Mononuclear cell (primary cell): ENCODE measurements around the gene PGAM5. TPM values are rescaled to one million over a fixed set of nuclear protein-coding genes. Genes with fewer than 3 reads are reported as not detected.

Experiments used
- H3K27me3 ChIP-seq: 2 replicates; pipeline ENCODE4 v1.6.0; 2011; ENCODE audit warnings: low read length, control low read depth; ENCODE audit not compliant: insufficient read depth
- H3K4me1 ChIP-seq: 2 replicates; pipeline ENCODE4 v1.5.1; 2011; ENCODE audit warnings: mild to moderate bottlenecking, low read length, control low read depth; ENCODE audit not compliant: insufficient read depth
- H3K4me3 ChIP-seq: 2 replicates; pipeline ENCODE4 v1.5.1; 2011; ENCODE audit warnings: mild to moderate bottlenecking, low read length, moderate library complexity
- H3K9me3 ChIP-seq: 2 replicates; pipeline ENCODE4 v1.5.1; 2011; ENCODE audit warnings: low read depth, mild to moderate bottlenecking, control low read depth, low read length
- total RNA-seq: library from RNA; depleted of rRNA; stranded (reverse); fragments of >200 nt; gene quantifications from one replicate; pipeline ENCODE4 v1.2.3, GENCODE V29; 2012

PGAM5 gene
- total RNA-seq, 1 donor: 13.9 TPM

DNA sequence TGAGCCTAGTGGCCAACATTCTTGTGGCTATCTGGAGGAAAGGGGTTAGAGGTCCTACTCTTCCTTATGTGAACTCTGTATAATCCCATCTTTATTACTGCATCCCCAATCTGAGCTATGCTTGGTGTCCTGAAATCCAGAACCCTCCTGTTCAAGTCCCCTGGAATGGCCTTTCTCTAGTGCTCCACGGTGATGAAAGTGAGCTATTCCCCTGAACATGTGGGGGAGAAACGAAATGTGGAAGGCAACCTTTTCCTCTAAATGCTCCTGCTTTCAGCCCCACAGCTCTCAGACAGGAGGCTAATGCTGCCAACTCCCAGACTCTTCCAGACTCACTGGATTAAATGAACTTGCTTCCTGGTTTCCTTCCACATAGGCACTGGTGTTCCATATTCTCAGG, 2.5 kb upstream of the PGAM5 start:
- Histone ChIP-seq H3K4me1 (peaks cover 22% of the 10 kb centered on the region), H3K4me3 (no peak overlapping the region), H3K9me3 (no peaks in the 10 kb centered on the region), H3K27me3 (no peaks in the 10 kb centered on the region)

DNA sequence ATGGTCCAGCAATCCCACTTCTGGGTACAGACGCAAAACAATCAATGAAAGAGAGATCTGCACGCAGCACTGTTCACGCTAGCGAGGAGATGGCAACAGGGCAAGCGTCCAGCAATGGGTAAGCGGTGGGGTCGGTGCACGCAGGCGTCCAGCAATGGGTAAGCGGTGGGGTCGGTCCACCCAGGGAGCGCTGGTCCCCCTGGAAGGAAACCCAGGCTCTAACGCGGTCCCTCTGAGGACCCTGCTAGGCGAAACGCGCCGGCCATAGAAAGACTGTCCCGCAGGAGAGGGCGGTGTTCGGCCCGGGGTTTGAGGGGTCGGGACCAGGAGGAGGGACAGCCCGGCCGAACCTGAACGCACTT, 618 bp upstream of the PGAM5 start:
- Histone ChIP-seq H3K4me3 (peak overlapping the region; percentile 82), H3K9me3 (no peaks in the 10 kb centered on the region), H3K4me1 (peaks cover 22% of the 10 kb centered on the region), H3K27me3 (no peaks in the 10 kb centered on the region)

DNA sequence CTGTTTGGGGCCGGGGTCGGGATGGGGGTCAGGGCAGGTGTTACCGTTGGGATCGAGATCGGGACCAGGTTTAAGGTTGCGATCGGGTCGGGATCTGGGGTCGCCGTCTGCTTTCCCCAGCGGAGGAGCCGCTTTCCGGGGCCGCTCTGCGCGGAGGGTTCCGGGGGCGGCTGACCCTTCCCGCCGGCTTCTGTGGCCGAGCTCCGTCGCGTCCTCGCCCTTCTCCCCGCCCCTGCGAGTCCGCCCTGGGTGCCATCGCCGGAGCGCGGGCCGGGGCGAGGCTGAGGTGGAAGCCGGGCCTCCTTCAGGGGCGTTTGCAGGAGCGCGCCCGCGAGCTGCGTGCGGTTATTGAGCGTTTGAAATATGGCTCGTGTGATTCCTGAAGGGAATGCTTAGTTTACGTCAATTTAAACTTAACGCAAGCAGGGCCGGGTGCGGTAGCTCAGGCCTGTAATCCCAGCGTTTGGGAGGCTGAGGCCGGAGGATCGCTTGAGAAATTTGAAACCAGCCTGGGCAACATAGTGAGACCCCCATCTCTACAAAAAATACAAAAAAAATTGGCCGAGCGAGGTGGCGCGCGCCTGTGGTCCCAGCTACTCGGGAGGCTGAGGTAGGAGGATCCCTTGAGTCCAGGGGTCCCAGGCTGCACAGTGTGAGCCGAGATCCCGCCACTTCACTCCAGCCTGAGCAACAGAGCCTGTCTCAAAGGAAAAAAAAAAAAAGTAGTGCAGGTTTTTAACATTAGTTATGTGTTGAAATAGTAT, 620 bp downstream of the PGAM5 start:
- no peaks in the 10 kb centered on the region for H3K27me3 ChIP-seq
- H3K4me1 ChIP-seq: peaks cover 22% of the 10 kb centered on the region
- peak overlapping the region; percentile 82 for H3K4me3 ChIP-seq
- no peaks in the 10 kb centered on the region for H3K9me3 ChIP-seq

DNA sequence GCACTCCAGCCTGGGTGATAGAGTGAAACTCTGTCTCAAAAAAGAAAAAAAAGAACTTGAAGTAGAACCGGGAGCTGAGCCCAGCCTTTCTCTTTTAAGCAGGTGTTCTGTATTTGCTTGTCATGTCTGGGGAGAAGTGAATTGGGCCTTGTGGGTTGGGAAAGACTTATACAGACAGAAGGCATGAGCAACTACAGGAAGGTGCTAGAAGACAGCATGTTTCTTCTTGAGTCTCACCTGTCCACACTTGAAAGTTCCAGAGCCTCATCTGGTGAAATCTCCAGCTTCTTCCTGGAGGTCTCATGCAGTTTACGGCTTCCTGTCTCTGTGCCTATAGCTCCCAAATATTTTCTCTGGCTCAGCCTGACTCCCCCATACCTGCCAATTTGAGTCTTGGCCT, 2.5 kb downstream of the PGAM5 start:
- H3K4me3 ChIP-seq: no peak overlapping the region
- H3K27me3 ChIP-seq: no peaks in the 10 kb centered on the region
- H3K4me1 ChIP-seq: peaks cover 22% of the 10 kb centered on the region
- no peaks in the 10 kb centered on the region for H3K9me3 ChIP-seq

DNA sequence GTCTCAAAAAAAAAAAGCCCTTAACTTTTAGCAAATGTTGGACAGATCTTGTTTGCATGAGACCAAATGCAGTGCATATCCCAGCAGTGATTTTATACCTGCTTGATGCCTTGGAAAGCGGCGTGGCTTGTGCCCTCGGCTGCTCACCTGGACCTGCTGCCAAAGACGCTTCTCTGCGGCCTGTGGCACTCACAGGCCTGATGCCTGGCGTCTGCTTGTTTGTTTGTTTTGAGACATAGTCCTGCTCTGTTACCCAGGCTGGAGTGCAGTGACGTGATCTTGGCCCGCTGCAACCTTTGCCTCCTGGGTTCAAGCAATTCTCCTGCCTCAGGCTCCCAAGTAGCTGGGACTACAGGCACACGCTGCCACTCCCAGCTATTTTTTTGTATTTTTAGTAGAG, 5.2 kb downstream of the PGAM5 start:
- Histone ChIP-seq H3K9me3 (no peaks in the 10 kb centered on the region), H3K4me3 (no peak overlapping the region), H3K4me1 (peaks cover 14% of the 10 kb centered on the region), H3K27me3 (no peaks in the 10 kb centered on the region)

DNA sequence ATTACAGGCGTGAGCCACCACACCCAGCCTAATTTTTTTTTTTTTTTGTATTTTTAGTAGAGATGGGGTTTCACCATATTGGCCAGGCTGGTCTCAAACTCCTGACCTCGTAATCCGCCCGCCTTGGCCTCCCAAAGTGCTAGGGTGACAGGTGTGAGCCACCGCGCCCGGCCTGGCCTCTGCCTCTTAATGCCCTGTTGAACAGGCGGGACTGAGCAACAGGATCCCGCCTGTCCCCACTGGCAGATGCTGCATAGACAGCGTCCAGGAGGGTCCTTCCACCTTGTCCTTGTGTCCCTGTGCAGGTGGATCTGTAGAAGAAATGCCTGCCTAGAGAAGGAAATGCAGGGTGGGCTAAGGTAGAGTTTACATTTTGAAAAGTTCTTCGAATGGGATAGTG, 5.7 kb downstream of the PGAM5 start:
- Histone ChIP-seq H3K27me3 (no peaks in the 10 kb centered on the region), H3K4me3 (no peak overlapping the region)

DNA sequence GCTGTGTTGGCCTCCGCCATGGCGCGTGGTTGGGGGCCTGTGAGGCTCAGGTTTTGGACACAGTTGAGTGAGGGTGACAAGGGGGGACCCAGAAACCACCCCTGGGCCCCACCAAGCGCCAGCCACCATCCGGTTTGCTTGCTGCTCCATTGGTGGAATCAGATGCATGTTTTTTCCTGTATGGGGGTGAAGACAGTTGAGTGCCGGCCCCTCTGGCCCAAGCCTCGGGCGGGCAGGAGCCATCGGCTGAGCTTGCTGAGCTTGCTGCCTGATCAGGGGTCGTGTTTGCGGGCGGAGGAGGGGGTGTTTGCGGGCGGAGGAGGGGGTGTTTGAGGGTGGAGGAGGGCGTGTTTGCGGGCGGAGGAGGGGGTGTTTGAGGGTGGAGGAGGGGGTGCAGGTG, 6.4 kb downstream of the PGAM5 start:
- Histone ChIP-seq H3K27me3 (no peaks in the 10 kb centered on the region), H3K4me3 (no peak overlapping the region), H3K9me3 (no peaks in the 10 kb centered on the region), H3K4me1 (peaks cover 4% of the 10 kb centered on the region)

More for the DNA sequence above, 5.7 kb downstream of the PGAM5 start:
- Histone ChIP-seq H3K4me1 (peaks cover 11% of the 10 kb centered on the region), H3K9me3 (no peaks in the 10 kb centered on the region)

DNA sequence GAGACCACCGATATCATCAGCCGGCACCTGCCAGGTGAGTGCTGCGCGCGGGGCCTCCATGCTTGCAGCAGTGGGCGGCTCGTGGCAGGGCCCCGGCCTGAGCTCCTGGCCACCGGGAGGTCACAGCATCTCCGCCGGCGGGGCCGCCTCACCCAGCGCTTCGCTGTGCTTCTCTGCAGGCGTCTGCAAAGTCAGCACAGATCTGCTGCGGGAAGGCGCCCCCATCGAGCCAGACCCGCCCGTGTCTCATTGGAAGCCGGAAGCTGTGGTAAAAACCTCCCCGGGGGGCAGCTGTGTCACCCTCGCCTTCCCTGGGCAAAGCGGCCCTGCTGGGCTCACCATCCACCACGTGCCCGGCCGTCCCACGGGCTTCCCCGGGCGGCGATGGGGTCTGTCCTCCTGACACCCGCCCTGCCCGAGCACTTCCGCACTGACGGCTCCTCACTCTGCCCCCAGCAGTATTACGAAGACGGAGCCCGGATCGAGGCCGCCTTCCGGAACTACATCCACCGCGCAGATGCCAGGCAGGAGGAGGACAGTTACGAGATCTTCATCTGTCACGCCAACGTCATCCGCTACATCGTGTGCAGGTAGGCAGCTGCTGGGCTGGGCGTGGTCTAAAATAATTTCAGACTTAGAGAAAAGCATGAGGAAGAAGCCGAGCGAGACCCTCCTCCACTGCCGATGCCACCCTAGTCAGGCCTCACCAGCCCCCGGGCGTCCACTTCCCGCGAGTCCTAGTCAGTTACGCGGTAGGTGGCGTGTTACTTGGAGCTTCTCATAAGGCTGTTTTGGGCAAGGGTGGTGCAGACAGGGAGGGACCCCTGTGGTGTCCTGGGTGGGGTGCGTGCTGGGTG, 7.1 kb downstream of the PGAM5 start:
- Histone ChIP-seq H3K4me3 (no peak overlapping the region), H3K27me3 (no peaks in the 10 kb centered on the region), H3K4me1 (no peaks in the 10 kb centered on the region), H3K9me3 (no peaks in the 10 kb centered on the region)

DNA sequence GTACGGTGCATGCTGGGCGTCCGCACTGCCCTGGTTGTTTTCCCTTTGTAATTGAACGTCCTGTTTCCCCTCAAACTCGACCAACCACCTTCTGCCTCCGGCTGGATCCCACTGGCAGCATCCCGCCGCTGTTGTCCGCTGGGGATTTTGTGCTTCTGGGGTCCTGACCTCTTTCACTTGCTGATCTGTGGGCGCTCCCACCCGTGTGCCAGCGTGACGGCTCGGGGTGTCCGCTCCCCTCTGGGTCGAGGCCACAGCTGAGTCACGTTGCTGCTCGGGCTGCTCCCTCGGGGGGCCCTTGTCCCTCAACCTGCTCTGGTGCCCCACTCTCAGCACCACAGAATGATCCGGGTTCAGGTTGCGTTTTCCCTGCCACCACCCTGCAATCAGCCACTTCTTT, 8.0 kb downstream of the PGAM5 start:
- Histone ChIP-seq H3K4me3 (no peak overlapping the region), H3K27me3 (no peaks in the 10 kb centered on the region), H3K4me1 (no peaks in the 10 kb centered on the region), H3K9me3 (no peaks in the 10 kb centered on the region)

DNA sequence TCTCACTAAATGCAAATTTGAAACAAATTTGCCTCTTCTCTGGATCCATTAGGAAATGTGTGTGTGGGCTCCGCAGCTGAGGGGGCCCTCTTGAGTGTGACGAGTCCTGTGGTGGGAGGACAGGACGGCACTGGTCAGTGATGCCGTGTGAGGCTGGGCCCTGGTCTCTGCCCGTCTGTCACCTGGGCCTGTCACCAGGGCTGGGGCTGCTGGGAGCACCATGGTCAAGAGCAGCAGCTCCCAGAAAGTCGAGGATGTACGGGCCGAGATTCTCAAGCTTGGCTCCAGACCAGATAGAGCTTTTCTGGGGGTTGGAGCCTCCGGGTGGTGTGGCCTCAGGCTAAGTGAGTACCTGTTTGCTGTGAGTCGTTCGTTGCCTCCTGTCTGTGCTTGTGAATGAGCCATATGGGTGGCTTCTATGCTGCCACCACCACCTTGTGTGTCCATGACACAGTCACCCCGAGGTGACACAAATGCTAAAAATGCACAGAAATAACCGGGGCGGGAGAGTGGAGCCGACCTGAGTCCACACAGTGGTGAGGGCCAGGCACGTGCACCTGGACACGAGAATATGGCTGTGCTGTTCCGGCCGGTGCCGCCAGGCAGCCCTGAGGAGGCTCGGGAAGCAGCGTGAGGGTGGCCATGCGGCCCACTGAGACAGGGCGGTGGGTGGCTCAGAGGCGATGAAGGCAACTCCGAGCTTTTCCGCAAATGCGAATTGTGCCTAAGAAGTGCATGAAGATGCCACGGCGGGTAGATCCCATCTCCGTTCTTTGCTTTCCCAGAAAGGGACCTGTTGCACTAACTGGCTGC, 8.7 kb downstream of the PGAM5 start:
- H3K9me3 ChIP-seq: no peaks in the 10 kb centered on the region
- H3K27me3 ChIP-seq: no peaks in the 10 kb centered on the region
- no peak overlapping the region for H3K4me3 ChIP-seq
- no peaks in the 10 kb centered on the region for H3K4me1 ChIP-seq

DNA sequence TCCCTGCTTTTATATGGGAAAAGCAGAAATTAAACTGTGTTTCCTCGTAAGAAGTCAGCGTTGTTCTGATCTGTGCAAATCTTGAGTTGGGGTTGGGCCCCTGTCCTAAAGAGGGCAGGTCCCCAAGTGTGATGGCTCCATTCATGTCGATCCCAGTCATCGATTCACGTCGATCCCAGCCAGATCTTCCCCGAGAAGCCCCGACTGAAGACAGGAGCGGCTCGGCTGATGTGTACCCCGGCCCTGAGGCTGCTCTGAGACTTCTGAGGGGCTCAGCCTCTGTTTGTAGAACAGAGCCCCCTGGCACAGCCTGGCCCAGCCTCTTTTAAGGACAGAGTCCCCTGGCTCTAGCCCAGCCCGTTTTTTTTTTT, 9.3 kb downstream of the PGAM5 start:
- Histone ChIP-seq H3K4me1 (no peaks in the 10 kb centered on the region), H3K4me3 (no peak overlapping the region), H3K27me3 (no peaks in the 10 kb centered on the region), H3K9me3 (no peaks in the 10 kb centered on the region)

DNA sequence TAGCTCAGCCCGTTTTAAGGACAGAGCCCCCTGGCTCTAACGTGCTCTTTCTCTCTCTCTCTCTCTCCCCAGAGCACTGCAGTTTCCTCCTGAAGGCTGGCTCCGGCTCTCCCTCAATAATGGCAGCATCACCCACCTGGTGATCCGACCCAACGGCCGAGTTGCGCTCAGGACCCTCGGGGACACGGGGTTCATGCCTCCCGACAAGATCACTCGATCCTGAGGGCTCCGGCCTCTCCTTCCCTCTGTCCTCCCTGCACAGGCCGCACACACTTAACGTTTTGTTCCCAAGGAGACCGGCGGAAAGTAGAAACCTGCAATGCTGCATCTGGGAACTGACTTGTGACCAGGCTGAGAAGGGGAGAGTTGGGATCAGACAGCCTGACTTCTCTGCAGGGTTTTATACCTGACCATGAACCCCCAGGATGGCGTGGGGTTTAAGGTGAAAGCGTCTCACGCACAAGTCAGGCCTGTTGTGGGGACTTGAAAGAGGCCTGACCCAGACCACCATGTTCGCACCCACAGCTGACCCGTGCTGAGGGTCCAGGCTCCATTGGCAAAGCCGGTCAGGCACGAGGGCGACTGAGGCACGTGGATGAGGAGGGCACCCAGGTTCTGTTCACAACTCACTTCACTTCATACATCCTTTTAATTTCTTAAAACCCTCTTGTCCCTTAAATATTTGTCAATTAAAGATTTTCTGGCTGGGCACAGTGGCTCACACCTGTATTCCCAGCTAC, 10.1 kb downstream of the PGAM5 start:
- no peaks in the 10 kb centered on the region for H3K4me1 ChIP-seq
- H3K27me3 ChIP-seq: no peaks in the 10 kb centered on the region
- H3K4me3 ChIP-seq: no peak overlapping the region
- no peaks in the 10 kb centered on the region for H3K9me3 ChIP-seq

DNA sequence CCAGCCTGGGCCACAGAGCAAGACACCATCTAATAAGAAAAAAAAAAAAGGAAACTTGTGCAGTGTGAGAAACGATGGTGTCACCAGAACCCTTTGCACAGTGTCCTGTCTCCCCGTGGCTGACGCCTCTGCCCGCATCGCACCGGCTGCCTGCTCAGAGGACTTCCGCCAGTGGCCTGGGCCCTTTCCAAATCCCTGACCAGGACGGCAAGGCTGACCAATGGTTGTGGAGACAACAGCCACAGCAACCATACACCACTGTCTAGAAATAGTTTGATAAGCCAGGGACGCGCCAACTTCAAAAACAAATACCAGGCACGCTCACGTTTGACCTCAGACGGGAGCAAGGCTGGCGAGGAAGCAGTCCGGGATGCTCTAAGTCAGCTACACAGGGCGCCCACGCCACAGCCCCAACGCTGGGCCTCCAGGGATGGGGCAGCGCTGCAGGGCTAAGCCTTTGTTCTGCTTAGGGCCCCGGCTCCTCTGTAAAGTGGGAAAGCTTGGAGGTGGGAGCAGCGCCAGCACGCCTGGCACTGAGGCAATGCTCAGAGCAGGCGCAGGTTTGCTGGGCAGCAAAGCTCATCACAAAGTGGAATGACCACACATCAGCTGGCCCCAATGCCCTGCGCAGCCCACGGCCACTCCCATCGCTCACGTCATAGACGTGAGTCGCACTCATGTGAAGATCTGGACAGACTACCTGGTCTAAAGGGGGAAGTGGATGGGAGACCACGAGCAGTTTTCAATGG, 12.5 kb downstream of the PGAM5 start:
- Histone ChIP-seq H3K4me3 (no peak overlapping the region), H3K9me3 (no peaks in the 10 kb centered on the region), H3K27me3 (no peaks in the 10 kb centered on the region)

DNA sequence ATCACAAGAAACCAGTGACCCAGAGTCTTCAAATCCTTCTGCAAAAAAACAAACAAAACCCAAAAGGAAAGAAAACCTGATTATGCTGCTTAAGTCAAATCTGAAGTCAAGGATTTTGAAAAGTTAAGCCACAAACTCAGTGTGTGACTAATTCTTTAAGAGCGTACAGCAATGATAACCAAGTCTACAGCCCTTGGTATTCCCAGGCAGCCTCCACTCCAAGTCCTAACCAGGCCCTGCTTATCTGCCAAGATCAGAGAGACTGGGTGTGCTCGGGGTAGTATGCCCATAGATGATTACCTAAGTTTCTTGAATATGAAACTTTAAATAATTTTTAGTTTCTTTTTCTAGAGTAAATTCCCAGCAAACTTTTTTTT, 13.1 kb downstream of the PGAM5 start:
- H3K4me3 ChIP-seq: no peak overlapping the region
- H3K27me3 ChIP-seq: no peaks in the 10 kb centered on the region
- H3K4me1 ChIP-seq: no peaks in the 10 kb centered on the region
- no peaks in the 10 kb centered on the region for H3K9me3 ChIP-seq

More for the DNA sequence above, 12.5 kb downstream of the PGAM5 start:
- no peaks in the 10 kb centered on the region for H3K4me1 ChIP-seq
